ENCODE results near the gene GGN. TPM values are rescaled to one million over a fixed set of nuclear protein-coding genes. Genes with fewer than 3 reads are reported as not detected.
"Not testable (repeated sequence)": the region's sequence is repeated elsewhere in the genome, so short reads cannot be mapped to it uniquely, and the experiment has no call there.

Gene GGN
- total and polyA plus RNA-seq, 7 donors = 0.04 to 0.34 (median 0.19) TPM; not detected in 3

DNA sequence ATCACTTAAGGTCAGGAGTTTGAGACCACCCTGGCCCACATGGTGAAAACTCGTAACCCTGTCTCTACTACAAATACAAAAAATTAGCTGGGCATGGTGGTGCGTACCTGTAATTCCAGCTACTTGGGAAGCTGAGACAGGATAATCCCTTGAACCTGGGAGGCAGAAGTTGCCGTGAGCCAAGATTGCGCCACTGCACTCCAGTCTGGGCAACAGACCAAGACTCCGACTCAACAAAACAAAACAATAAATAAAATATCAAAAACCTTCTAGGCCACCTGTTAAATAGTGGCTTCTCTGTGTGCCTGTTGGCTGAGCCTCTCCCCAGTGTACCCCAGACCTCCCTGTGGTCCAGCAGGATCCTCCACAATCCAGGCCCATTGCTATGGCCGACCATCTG is 16.8 kb downstream of the GGN start:
- no peak overlapping the region for H3K4me3 ChIP-seq
- no peak overlapping the region for H3K27ac ChIP-seq
- peaks cover 8% of the 10 kb centered on the region for H3K4me1 ChIP-seq
- no peaks in the 10 kb centered on the region for H3K36me3 ChIP-seq (ENCODE audit: insufficient read depth in 1 of 2, low read depth in 1 of 2)
- H3K27me3 ChIP-seq (ENCODE audit: insufficient read depth in 3 of 3, low read length in 2 of 3) = peaks cover 0 to 5% (median 2%) of the 10 kb centered on the region in 3 donors
- H3K9me3 ChIP-seq = no peaks in the 10 kb centered on the region
- no peak for ATAC-seq
- TF ChIP-seq, protein P1, sequence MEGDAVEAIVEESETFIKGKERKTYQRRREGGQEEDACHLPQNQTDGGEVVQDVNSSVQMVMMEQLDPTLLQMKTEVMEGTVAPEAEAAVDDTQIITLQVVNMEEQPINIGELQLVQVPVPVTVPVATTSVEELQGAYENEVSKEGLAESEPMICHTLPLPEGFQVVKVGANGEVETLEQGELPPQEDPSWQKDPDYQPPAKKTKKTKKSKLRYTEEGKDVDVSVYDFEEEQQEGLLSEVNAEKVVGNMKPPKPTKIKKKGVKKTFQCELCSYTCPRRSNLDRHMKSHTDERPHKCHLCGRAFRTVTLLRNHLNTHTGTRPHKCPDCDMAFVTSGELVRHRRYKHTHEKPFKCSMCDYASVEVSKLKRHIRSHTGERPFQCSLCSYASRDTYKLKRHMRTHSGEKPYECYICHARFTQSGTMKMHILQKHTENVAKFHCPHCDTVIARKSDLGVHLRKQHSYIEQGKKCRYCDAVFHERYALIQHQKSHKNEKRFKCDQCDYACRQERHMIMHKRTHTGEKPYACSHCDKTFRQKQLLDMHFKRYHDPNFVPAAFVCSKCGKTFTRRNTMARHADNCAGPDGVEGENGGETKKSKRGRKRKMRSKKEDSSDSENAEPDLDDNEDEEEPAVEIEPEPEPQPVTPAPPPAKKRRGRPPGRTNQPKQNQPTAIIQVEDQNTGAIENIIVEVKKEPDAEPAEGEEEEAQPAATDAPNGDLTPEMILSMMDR (IDR thresholded peaks at IDR 0.05) = no peak
- DNase-seq = no peak
- intact Hi-C loops (cut with DNase I) = loop anchor here in 1 of 2 donors (2.0 kb wide), 1 partner anchor 32 kb away; no protein-coding TSS in a partner anchor
- WGBS, 3 donors = 66 to 69% (median 67%) methylated on average over 6 of the region's 6 CpGs

DNA sequence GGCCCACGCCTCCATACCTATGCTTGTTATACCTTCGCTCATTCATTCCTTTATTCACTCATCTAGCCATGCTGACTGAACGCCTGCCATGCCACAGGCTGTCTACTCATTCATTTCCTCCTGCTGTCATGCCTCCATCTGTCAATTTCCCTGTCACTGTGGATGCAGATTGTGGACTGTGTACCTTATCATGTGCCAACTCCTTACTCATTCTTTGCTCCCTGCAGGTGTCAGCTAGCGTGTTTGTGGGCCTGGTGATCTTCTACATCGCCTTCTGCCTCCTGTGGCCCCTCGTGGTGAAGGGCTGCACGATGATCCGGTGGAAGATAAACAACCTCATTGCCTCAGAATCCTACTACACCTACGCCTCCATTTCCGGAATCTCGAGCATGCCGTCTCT is 17.5 kb downstream of the GGN start:
- TF ChIP-seq, protein P1 (IDR thresholded peaks at IDR 0.05) = no peak
- intact Hi-C loops (cut with DNase I) = loop anchor here in 1 of 2 donors (2.0 kb wide), 1 partner anchor 31 kb away; no protein-coding TSS in a partner anchor
- H3K9me3 ChIP-seq = no peaks in the 10 kb centered on the region
- peaks cover 0 to 7% (median 2%) of the 10 kb centered on the region in 3 donors for H3K27me3 ChIP-seq (ENCODE audit: insufficient read depth in 3 of 3, low read length in 2 of 3)
- H3K4me3 ChIP-seq = no peak overlapping the region
- no peak overlapping the region for H3K27ac ChIP-seq
- WGBS, 3 donors = 66 to 72% (median 71%) methylated on average over 12 of the region's 12 CpGs
- DNase-seq (no peak), ATAC-seq (no peak)
- no peaks in the 10 kb centered on the region for H3K36me3 ChIP-seq (ENCODE audit: insufficient read depth in 1 of 2, low read depth in 1 of 2)
- peaks cover 5% of the 10 kb centered on the region for H3K4me1 ChIP-seq

DNA sequence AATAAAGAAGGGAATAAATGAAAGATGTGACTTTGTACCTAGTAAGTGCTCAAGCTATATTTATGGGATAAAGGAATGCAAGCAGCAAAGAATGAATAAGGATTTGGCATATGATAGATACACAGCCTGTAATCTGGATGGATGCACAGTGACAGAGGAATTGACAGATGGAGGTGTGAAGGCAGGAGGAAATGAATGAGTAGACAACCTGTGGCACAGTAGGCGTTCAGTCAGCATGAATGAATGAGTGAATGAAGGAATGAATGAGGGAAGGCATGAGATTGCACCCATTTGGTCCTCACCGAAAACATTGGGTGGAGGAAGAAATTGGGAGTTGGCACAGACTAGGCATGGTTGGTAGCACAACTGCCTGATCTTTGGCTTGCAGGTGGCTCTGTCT is 18.2 kb downstream of the GGN start:
- intact Hi-C loops (cut with DNase I) = no loop called here
- no peaks in the 10 kb centered on the region for H3K36me3 ChIP-seq (ENCODE audit: insufficient read depth in 1 of 2, low read depth in 1 of 2)
- no peak overlapping the region for H3K4me3 ChIP-seq
- H3K9me3 ChIP-seq = no peaks in the 10 kb centered on the region
- no peak for ATAC-seq
- peaks cover 0 to 14% (median 2%) of the 10 kb centered on the region in 3 donors for H3K27me3 ChIP-seq (ENCODE audit: insufficient read depth in 3 of 3, low read length in 2 of 3)
- DNase-seq = no peak
- H3K27ac ChIP-seq = no peak overlapping the region
- WGBS, 3 donors = 87 to 92% (median 89%) methylated on average over 2 of the region's 2 CpGs
- peaks cover 5% of the 10 kb centered on the region for H3K4me1 ChIP-seq
- TF ChIP-seq, protein P1 (IDR thresholded peaks at IDR 0.05) = no peak

DNA sequence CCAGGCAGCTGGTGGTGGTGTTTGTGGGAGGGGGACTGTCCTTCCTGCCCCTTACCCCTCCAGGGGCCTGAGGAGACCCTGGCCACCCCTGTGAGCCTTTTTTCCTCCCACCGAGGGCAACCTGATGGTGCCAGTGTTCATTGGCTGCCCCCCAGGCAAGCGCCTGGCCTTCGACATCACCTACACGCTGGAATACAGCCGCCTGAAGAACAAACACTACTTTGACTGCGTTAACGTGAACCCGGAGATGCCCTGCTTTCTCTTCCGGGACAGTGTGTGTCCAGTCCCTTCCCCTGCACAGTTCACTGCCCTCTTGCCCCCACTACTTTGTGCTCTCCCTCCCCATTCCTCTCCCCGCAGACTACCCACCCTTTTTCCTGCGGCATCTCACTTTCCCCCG is 20.8 kb downstream of the GGN start:
- intact Hi-C loops (cut with DNase I) = no loop called here
- WGBS, 3 donors = 78 to 82% (median 78%) methylated on average over 12 of the region's 12 CpGs
- Histone ChIP-seq H3K36me3 (ENCODE audit: insufficient read depth in 1 of 2, low read depth in 1 of 2) (no peaks in the 10 kb centered on the region), H3K27me3 (ENCODE audit: insufficient read depth in 3 of 3, low read length in 2 of 3) (peaks cover 0 to 14% (median 2%) of the 10 kb centered on the region in 3 donors), H3K27ac (no peak overlapping the region), H3K4me3 (no peak overlapping the region), H3K9me3 (no peaks in the 10 kb centered on the region), H3K4me1 (peaks cover 11% of the 10 kb centered on the region)
- DNase-seq (no peak), ATAC-seq (no peak)
- TF ChIP-seq, protein P1 (IDR thresholded peaks at IDR 0.05) = no peak

DNA sequence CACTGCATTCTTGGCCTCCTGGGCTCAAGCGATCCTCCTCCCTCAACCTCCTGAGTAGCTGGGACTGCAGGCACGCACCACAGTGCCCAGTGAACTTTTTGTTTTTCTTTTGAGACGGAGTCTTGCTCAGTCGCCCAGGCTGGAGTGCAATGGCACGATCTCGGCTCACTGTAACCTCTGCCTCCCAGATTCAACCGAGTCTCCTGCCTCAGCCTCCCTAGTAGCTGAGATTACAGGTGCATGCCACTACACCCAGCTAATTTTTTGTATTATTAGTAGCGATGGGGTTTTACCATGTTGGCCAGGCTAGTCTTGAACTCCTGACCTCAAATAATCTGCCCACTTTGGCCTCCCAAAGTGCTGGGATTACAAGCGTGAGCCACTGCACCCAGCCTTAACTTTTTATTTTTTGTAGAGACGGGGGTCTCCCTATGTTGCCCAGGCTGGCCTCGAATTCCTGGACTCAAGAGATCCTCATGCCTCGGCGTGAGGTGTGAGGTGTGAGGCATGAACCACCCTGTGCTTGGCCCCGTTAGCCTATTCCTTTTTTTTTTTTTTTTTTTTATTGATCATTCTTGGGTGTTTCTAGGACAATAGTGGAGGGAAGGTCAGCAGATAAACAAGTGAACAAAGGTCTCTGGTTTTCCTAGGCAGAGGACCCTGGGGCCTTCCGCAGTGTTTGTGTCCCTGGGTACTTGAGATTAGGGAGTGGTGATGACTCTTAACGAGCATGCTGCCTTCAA is 24.7 kb downstream of the GGN start:
- H3K36me3 ChIP-seq (ENCODE audit: insufficient read depth in 1 of 2, low read depth in 1 of 2); H3K9me3 ChIP-seq; ATAC-seq; intact Hi-C loops (cut with DNase I); DNase-seq; H3K27ac ChIP-seq: not testable (repeated sequence)
- WGBS, 3 donors = 77 to 79% (median 79%) methylated on average over 14 to 15 of the region's 16 CpGs
- H3K4me3 ChIP-seq = peak overlapping the region; percentile 75
- peaks cover 12% of the 10 kb centered on the region for H3K4me1 ChIP-seq
- H3K27me3 ChIP-seq (ENCODE audit: insufficient read depth in 3 of 3, low read length in 2 of 3) = peaks cover 0 to 27% (median 9%) of the 10 kb centered on the region in 3 donors

Data from psoas muscle (tissue), 8 donors.